GM23338 (cell line): Measurements from ENCODE around the gene MPZL1. TPM values are rescaled to one million over a fixed set of nuclear protein-coding genes. Genes with fewer than 3 reads are reported as not detected.

Experiments
- ATAC-seq: fragments of 200-7000 bp; cut with Tn5 transposase; 3 replicates; pipeline ENCODE4 v1.9.1; 2020
- DNase-seq: peaks from one replicate; pipeline ENCODE4 v3.0.0-alpha.2; 2015; ENCODE audit warnings: low spot score
- H2AFZ ChIP-seq: fragments of 200-600 bp; sonication (generic); 2 replicates; pipeline ENCODE4 v1.8.0; 2016; ENCODE audit warnings: antibody characterized with exemption, mild to moderate bottlenecking, moderate library complexity
- H3F3A ChIP-seq: fragments of 200-600 bp; sonication (generic); replicated peaks from 2 replicates; pipeline ENCODE4 v1.8.0; 2017; ENCODE audit warnings: antibody characterized with exemption, mixed run types, low read depth
- H3K27ac ChIP-seq: fragments of 200-600 bp; sonication (generic); 2 replicates; pipeline ENCODE4 v1.6.1; 2016; ENCODE audit warnings: low read depth
- H3K27me3 ChIP-seq: fragments of 200-600 bp; sonication (generic); 2 replicates; pipeline ENCODE4 v1.8.0; 2016; ENCODE audit warnings: mild to moderate bottlenecking, mixed run types, moderate library complexity; ENCODE audit not compliant: insufficient read depth
- H3K36me3 ChIP-seq: fragments of 200-600 bp; sonication (generic); 2 replicates; pipeline ENCODE4 v1.8.0; 2016; ENCODE audit warnings: mild to moderate bottlenecking; ENCODE audit not compliant: insufficient read depth
- H3K4me1 ChIP-seq: fragments of 200-600 bp; sonication (generic); 2 replicates; pipeline ENCODE4 v1.8.0; 2016; ENCODE audit warnings: mild to moderate bottlenecking, moderate library complexity; ENCODE audit not compliant: insufficient read depth
- H3K4me2 ChIP-seq: fragments of 200-600 bp; sonication (generic); 2 replicates; pipeline ENCODE4 v1.7.1; 2017; ENCODE audit warnings: mixed run types
- H3K4me3 ChIP-seq: fragments of 200-600 bp; sonication (generic); 2 replicates; pipeline ENCODE4 v1.6.1; 2016; ENCODE audit warnings: mixed run types
- H3K79me2 ChIP-seq: fragments of 200-600 bp; sonication (generic); replicated peaks from 2 replicates; pipeline ENCODE4 v1.8.0; 2017; ENCODE audit warnings: mild to moderate bottlenecking; ENCODE audit not compliant: insufficient read depth
- H3K9me2 ChIP-seq: fragments of 200-600 bp; sonication (generic); 2 replicates; pipeline ENCODE4 v1.8.0; 2017; ENCODE audit not compliant: insufficient read depth
- H4K20me1 ChIP-seq: fragments of 200-600 bp; sonication (generic); replicated peaks from 2 replicates; pipeline ENCODE4 v1.8.0; 2017; ENCODE audit warnings: mild to moderate bottlenecking; ENCODE audit not compliant: insufficient read depth
- H3K27ac Mint-ChIP-seq: 2 replicates; pipeline ENCODE4 v1.8.0; 2020; ENCODE audit warnings: inconsistent platforms, mild to moderate bottlenecking, moderate library complexity, mixed read lengths
- H3K27me3 Mint-ChIP-seq: 3 replicates; pipeline ENCODE4 v1.8.0; 2022; ENCODE audit warnings: low read depth, mild to moderate bottlenecking, moderate library complexity, mixed read lengths, inconsistent platforms; ENCODE audit not compliant: insufficient read depth, poor library complexity
- H3K36me3 Mint-ChIP-seq: 3 replicates; pipeline ENCODE4 v1.8.0; 2021; ENCODE audit warnings: low read depth, mild to moderate bottlenecking, inconsistent platforms, moderate library complexity, mixed read lengths
- H3K4me1 Mint-ChIP-seq: 3 replicates; pipeline ENCODE4 v1.8.0; 2020; ENCODE audit warnings: mild to moderate bottlenecking, inconsistent platforms, mixed read lengths
- H3K4me3 Mint-ChIP-seq: 3 replicates; pipeline ENCODE4 v1.8.0; 2021; ENCODE audit warnings: moderate library complexity, mild to moderate bottlenecking, inconsistent platforms, mixed read lengths
- H3K9me3 Mint-ChIP-seq: 3 replicates; pipeline ENCODE4 v1.8.0; 2020; ENCODE audit warnings: moderate library complexity, mild to moderate bottlenecking, inconsistent platforms, mixed read lengths
- CREB1 ChIP-seq: fragments of 250-450 bp; sonication (Bioruptor Pico); IDR thresholded peaks from 2 replicates; pipeline ENCODE4 v1.5.0; 2020; ENCODE audit warnings: low read depth, mild to moderate bottlenecking, moderate library complexity
- ETS1 ChIP-seq: IDR thresholded peaks from 2 replicates; pipeline ENCODE4 v1.6.1; 2016; ENCODE audit warnings: antibody characterized with exemption
- EZH2 ChIP-seq: fragments of 200-600 bp; sonication (generic); IDR thresholded peaks from one replicate; pipeline ENCODE4 v1.8.0; 2017; ENCODE audit warnings: antibody characterized with exemption, mild to moderate bottlenecking, low read depth; ENCODE audit not compliant: unreplicated experiment
- EZH2phosphoT487 ChIP-seq: fragments of 200-600 bp; sonication (generic); IDR thresholded peaks from one replicate; pipeline ENCODE4 v1.8.1; 2018; ENCODE audit warnings: antibody characterized with exemption; ENCODE audit not compliant: unreplicated experiment
- NANOG ChIP-seq: IDR thresholded peaks from 2 replicates; pipeline ENCODE4 v1.6.1; 2016; ENCODE audit warnings: antibody characterized with exemption, borderline replicate concordance
- POLR2AphosphoS5 ChIP-seq: IDR thresholded peaks from 2 replicates; pipeline ENCODE4 v1.6.1; 2016; ENCODE audit warnings: antibody characterized with exemption, low read depth
- REST ChIP-seq: IDR thresholded peaks from one replicate; pipeline ENCODE4 v1.6.1; 2018; ENCODE audit warnings: antibody characterized with exemption; ENCODE audit not compliant: unreplicated experiment
- STAT1 ChIP-seq: IDR thresholded peaks from one replicate; pipeline ENCODE4 v1.6.1; 2016; ENCODE audit warnings: antibody characterized with exemption; ENCODE audit not compliant: unreplicated experiment
- ZNF114 ChIP-seq: fragments of 250-450 bp; sonication (Bioruptor Pico); IDR thresholded peaks from 2 replicates; pipeline ENCODE4 v1.5.0; 2020; ENCODE audit warnings: mild to moderate bottlenecking, moderate library complexity
- ZNF331 ChIP-seq: fragments of 250-450 bp; sonication (Bioruptor Pico); IDR thresholded peaks from 2 replicates; pipeline ENCODE4 v1.5.0; 2020; ENCODE audit warnings: low read depth, mild to moderate bottlenecking, moderate library complexity
- ZNF462 ChIP-seq: fragments of 250-450 bp; sonication (Bioruptor Pico); IDR thresholded peaks from 2 replicates; pipeline ENCODE4 v1.5.0; 2020; ENCODE audit warnings: mild to moderate bottlenecking, moderate library complexity
- polyA plus RNA-seq: library from polyadenylated mRNA; unstranded; fragments of >200 nt; fragmentation: Nextera tagmentation; extraction: Ambion mirVana; gene quantifications from 2 replicates; pipeline ENCODE4 v1.2.1, GENCODE V29; 2016
- total RNA-seq: library from RNA; depleted of rRNA; stranded (reverse); fragments of >200 nt; shearing (Covaris generic); gene quantifications from 2 replicates; pipeline ENCODE4 v1.2.3, GENCODE V29; 2014

MPZL1 gene
- total and polyA plus RNA-seq, 2 experiments from 2014 or later: 35.1 to 85.1 TPM

- peaks cover 15% of the 10 kb centered on the region for H4K20me1 ChIP-seq
- no peak for DNase-seq
- no peak for ATAC-seq
- H3F3A ChIP-seq: no peaks in the 10 kb centered on the region
- H2AFZ ChIP-seq: no peak overlapping the region
- H3K27me3 Mint-ChIP-seq: no peaks in the 10 kb centered on the region
- no peak overlapping the region for H3K27ac ChIP-seq
- no peaks in the 10 kb centered on the region for H3K27me3 ChIP-seq
- no peaks in the 10 kb centered on the region for H3K4me1 ChIP-seq
- H3K4me3 ChIP-seq: no peak overlapping the region
- no peak overlapping the region for H3K27ac Mint-ChIP-seq
- no peak overlapping the region for H3K4me2 ChIP-seq
- no peaks in the 10 kb centered on the region for H3K4me1 Mint-ChIP-seq
- no peaks in the 10 kb centered on the region; the same call in 1 of the 2 replicates for H3K79me2 ChIP-seq
- H3K36me3 Mint-ChIP-seq: peaks cover 44% of the 10 kb centered on the region
- TF ChIP-seq ZNF114 (CRISPR knock-in tag) (no peak), ETS1 (no peak), POLR2AphosphoS5 (no peak), REST (no peak), STAT1 (no peak), ZNF462 (no peak), ZNF331 (CRISPR knock-in tag) (no peak), CREB1 (CRISPR knock-in tag) (no peak), NANOG (no peak), EZH2phosphoT487 (no peak), EZH2 (no peak)
- no peaks in the 10 kb centered on the region; the same call in 2 of the 3 replicates for H3K9me3 Mint-ChIP-seq
- no peaks in the 10 kb centered on the region for H3K9me2 ChIP-seq
- H3K4me3 Mint-ChIP-seq: no peak overlapping the region
- peaks cover 15% of the 10 kb centered on the region; the same call in 1 of the 2 replicates for H3K36me3 ChIP-seq
Measured at GRCh38 chr1:167782946-167783345, 61.2 kb downstream of the MPZL1 start.
